ENCODE data around the gene RTN4R. TPM values are rescaled to one million over a fixed set of nuclear protein-coding genes. Genes with fewer than 3 reads are reported as not detected.
"Not testable (repeated sequence)": the region's sequence is repeated elsewhere in the genome, so short reads cannot be mapped to it uniquely, and the experiment has no call there.

The RTN4R gene
- polyA plus RNA-seq, 10 donors: 6.3 to 13.1 (median 10.9) TPM

DNA sequence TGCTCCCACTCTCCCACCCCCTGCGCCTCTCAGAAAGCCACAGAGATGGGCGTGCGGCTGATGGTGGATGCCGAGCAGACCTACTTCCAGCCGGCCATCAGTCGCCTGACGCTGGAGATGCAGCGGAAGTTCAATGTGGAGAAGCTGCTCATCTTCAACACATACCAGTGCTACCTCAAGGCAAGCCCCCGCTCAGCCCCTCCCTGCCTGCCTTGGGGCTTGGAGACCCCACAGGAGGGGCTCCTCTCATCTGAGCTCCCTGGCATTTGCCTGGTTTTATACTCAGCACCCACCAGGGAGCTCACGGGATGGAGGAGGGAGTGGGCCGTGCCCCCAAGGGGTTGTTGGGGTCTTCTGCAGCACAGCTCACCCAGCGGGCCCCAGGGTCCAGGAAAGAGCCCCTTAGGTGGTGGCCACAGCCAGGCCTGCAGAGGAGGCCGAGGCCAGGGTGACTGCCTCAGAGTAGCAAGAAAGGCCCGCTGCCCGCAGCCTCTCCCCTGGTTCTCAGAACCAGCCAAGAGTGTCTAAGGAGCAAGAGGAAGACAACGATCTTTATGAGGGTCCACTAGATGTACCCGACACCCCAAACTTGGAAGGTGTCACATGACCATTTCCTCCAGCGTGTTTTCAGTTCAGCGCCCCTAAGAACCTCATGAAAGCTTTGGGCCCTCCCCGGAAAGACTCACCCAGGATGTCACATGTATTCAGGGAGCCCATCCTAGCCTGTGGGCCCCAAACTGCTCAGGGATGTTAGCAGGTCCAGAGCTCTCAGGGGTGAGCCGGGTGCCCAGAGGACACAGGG, 38.7 kb upstream of the RTN4R start:
- DNase-seq: not testable (repeated sequence)

DNA sequence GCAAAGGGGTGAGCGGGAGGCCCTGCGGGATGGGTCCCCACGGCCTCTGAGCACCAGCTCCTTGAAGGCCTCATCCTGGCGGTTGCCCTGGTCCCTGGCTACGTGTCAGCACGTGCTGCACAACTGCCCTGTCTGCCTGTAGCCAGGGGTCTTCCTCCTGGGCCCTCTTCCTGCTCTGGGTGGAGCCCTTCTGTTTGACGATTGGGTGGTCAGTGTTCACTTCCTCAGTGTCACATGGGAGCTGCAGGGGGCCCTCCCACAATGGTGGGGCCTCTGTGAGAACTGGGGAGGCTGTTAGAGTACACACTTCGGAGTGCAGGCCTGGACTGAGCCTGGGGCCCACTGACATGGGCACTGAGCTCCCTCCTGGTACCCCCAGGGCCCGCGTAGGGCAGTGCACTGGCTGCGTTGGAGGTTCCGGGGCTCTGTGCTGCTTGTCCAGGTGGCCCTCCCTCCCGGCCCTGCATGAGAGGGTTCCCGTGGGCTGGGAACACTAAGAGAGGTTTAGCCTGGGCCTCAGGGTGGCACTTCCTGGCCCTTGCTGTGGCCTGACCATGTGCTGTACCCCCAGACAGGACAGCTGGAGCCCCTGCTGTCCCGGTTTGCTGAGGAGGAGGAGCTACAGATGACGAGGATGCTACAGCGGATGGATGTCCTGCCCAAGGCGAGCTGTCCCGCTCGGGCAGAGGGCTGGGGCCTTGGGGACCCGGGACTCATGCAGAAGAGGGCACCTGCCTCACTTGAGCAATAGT, 38.0 kb upstream of the RTN4R start:
- DNase-seq: no peak

DNA sequence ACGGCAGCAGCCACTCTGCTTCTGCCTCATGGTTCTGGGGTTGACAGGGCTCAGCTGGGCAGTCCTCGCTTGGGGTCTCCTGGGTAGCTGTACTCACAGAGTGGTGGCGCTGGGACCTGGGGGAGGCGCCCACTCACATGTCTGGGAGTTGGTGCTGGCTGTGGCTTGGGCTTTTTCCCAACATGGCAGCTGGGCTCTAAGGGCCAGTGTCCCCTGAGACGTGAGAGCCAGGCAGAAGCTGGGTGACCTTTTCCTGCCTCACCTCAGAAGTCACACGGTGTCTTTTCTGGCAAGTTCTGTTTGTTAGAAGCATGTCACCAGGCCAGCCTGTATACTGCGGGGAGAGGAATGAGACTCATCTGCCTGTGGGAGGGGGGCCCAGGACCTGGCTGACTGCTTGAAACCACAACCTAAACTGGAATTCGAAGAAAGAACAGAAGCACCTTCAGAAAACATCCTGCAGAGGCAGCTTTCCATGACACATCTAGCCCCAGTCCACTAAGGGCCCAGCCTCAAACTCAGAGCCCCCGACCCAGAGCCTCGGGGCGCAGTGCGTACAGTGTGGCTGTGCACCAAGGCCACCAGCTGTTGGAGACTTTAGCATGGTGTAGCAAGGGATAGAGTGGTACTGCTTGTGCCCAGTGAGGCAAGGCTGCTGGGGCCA, 37.2 kb upstream of the RTN4R start:
- not testable (repeated sequence) for DNase-seq

DNA sequence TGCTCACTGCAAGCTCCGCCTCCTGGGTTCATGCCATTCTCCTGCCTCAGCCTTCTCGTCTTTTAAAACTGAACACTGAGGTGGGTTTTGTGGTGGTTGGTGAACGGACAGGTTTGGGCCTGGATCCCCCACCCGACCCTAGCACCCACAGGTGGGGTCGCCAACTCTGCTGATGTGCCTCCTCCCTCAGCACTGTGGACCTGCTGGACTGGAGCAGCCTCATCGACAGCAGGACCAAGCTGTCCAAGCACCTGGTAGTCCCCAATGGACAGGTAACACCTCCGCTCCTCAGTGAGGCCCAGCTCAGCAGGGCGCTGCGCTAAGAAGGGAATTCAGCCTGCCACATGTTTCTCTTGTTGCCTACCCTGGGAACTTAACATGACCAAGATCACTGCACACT, 36.5 kb upstream of the RTN4R start:
- no peak for DNase-seq

DNA sequence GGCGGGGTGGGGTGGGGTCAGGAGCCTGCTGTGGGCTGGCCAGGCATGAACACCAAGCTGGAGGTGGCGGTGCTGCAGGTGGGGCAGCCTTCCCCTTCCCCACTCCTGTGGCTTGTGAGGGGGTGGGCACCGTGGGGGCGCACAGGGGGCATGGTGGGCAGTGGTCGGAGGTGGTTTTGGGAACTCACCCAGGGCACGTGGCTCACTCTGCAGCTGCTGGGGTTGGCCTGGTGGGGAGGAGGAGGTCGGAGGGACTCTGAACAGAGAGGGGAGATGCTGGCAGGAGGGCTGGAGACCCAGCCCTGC, 35.1 kb upstream of the RTN4R start:
- DNase-seq: not testable (repeated sequence)

DNA sequence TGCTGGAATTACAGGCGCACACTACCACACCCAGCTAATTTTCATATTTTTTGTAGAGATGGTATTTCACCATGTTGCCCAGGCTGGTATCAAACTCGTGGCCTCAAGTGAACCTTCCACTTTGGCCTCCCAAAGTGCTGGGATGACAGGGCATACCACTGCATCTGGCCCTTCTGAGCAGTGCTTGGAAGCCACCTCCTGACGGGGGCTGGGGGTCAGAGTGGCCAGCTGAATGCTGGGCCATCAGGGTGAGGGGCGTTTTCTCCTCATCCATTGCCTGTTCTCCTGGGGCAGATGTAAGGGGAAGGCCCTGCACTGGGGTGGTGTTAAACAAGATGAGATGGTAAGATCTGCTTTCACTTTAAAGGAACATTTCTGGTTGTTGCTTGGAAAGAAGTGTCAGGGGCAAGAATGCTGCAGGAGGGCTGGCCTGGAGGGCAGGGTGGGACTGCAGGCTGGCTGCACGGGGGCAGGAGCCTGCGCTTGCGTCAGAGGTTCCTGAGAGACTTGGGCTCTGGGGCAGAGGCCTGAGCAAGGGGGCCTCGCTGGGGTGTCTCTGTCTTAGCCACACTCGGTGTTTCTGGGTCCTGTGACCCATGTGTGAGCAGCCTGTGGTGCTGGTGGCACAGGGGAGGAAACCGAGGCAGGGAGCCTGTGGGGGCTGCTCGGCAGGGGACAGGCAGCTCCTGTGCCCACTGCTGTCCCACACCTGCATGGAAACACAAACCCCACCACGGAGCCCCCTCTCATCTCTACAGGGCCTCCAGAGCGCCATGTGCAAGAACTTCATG, 34.5 kb upstream of the RTN4R start:
- no peak for DNase-seq

DNA sequence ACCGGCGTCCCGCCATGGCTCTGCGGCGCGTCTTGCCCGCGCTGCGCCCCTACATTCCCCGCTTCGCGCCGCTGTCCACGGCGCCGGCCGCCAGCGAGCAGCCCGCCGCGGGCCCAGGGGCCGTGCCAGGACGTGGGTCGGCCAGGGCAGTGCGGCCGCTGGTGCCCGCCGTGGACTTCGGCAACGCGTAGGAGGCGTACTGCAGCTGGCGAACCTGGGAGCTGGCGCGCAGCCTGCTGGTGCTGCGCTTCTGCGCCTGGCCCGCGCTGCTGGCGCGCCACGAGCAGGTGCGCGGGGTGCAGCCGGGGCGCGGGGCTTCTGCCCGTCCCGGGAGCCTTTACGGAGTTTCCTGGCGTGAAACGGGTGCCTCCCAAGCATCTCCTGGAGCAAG, 31.6 kb upstream of the RTN4R start:
- peak in 2 of 3 donors; percentile 29 to 49 for DNase-seq

DNA sequence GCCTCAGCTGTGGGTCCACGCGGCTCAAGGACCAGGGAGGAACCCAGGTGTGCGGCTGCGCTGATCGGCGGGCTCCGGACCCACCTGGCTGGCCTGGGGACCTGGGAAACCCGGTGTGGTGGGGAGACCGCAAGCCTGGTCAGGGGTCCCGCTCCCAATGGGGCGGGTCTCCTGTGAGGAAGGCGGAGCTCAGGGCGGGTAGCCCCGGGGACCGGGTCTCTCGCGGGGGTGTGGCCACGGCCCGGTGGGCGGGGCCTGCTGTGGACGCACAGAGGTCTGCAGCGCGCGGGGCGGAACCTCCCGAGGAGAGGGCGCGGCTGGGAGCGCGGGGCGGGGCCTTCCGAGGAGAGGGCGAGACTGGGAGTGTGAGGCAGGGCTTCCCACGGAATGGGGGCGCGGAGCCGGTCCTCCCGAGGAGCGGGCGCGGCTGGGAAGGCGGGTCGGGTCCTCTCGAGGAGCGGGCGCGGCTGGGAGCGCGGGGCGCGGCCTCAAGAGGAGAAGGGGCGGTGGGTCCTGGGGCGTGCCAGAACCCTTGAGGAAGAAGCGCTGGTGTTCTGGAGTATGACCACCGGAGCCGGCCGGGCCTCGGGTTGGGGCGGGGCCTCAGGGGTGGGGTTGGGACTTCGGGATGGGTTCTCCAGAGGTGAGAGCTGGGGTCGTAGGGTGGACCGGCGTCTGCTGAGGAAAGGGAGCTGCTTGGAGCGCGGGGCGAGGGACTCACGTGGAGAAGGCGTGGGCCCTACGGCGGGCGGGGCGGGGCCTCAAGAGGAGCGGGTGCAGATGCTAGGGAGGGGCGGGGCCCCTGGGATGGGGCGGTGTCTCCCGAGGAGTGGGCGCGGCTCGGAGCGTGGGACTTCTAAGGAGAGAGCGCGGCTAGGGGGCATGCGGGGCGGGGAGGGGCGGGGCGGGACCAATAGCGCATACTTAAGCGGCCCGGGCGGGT, 31.0 kb upstream of the RTN4R start:
- DNase-seq: peak; percentile 29 to 79 (median 57)

DNA sequence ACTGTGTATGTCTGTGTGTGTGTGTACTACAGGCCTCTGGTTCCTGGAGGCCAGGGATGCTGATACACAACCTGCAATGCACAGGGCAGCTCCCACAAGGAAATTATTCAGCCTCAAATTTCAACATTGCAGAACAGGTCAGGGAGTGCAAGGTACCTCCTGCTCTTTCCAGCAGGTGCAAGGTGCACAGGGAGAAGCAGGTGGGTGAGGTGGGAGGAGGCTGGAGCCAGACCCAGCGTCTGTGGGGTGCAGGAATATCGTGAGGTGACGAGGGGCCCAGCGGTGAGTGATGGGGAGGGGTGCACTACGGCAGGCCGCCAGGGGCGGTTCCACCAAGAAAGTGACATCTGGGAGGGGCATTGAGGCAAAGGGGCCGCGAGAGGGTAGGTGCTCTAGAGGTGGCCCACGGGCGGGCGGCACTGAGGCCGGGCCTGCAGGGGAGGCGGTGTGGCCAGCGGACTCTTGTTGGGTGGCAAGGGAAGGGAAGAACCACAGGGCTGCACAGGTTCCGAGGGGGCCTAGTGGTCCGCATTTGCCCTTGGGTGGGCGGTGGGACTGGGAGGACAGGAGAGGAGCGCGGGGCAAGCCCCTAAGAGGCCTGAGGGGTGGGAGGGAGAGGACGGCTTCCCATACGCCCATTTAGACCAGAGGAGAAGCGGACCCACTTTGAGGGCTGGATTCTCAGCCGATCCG, 30.1 kb upstream of the RTN4R start:
- no peak for DNase-seq

DNA sequence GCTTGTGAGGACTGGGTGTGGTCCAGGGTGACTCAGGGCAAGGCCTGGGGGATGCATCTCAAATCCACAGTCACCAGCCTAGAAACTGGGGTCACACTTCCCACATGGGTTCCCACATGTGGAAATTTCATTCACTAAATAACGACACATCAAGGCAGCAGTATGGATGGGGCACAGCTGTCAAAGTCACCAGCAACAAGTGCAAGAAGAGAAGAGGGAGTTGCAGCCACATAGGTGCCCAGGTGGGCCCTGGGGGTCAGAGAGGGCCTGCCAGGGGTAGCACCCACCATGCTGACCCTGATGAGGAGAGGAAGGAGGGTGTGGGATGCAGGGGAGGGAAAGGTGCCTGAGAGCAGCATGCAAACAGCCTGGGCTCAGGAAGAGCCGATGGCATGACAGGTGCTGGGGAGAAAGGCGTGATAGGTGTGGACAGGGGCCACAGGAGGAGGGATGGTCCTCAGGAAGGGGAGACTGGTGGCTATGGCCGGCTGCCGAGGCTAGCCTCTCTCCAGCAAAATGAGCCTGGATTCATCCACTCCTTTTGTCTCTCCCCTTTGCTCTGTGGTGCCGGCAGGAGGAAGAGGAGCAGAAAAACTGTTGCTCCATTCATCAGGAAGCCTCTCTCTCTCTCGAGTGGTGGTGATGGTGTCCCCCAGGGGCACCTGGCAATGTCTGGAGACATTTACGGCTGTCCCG, 29.4 kb upstream of the RTN4R start:
- no peak for DNase-seq

DNA sequence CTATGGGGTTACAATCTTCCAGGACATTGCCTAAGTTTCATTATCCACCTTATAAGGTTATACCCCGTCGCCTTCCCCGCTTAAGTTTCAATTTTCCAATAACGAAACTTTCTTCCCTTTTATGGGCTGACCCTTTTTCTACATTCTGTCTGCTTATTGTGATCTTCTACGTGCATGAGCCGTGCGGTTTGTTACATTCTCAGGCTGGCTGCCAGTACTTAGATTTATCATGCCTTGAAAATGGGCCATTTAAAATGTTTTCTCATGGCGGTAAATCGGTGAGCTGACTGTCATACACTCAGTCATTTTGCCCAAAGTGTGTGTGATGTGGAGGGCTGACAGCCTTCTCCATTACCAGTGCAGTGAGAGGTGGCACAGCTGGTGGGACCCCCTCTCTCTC, 28.5 kb upstream of the RTN4R start:
- no peak for DNase-seq

DNA sequence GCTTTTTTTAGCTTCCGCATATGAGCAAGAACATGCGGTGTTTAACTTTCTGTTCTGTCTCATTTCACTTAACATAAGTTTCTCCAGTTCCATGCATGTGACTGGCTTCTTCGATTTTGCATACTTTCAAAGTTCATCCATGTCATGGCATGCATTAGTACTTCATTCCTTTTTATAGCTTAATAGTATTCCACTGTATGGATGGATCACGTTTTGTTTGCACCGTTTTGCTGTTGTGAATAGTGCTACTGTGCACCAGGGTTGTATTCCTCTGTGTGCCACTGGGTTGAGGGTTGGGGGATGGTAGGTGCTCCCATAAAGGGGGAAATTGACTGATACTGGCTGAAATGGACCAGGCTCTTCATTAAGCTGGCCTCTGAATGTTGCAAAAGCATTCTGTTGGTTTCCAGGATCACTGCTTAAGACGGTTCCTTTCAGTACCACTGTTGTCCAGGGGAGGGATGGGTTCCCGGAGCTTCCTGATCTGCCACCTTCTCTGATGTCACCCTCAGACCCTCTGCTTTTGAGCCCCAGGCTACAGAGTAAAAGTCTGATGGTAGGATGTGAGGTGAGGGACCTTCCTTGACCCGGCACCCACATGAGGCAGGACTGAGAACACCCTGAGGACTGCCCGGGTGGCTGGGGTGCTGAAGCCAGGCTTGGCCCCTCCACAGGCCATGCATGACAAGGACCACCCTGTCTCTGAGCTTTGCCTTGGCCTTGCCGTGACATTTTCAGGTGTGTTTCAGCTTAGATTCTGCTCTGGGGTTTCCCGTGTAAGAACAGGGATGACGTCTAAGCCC, 27.3 kb upstream of the RTN4R start:
- DNase-seq: no peak

DNA sequence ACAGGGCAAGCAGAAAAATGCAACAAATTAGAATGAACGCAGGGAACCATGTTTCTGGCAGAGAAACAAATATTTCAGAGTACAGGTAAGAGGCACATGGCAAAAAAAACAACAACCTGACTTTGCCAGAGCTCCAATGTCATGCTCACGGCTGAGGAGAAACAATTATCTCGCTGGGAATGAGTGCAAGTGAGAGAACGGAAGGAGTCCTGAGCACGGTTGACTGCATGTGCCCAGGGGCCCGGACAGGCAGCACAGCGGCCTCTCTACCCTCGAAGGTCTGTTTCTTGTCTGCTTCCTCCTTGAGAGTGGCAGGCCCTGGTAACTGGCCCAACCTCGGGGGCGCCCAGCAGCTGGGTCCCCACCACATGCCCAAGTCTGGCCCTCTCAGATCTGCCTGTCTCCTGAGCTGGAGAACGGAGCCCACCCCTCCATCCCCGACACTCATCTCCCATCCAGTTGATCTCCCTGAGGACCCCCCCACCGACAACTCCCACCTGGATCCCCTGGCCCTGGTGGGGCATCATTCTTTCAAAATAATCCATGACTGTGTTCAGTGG, 24.6 kb upstream of the RTN4R start:
- DNase-seq: no peak

DNA sequence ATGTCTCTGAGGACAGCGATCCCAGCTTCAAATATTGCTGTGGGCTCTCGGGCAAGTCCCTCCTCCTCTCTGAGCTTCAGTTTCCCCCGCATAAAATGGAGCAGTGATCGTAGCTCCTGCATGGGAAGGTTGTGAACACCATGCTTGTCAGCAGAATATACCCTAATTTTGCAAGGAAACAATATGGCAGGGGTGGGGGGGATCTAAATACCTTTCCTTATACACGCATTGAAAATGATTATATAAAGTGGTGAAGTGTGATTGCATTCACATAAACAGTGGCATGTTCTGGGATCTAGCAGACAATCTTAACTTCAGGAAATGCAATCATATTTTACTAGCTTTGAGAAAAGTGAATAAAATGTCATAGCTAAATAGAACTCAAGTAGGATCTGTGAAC, 24.0 kb upstream of the RTN4R start:
- DNase-seq: no peak

DNA sequence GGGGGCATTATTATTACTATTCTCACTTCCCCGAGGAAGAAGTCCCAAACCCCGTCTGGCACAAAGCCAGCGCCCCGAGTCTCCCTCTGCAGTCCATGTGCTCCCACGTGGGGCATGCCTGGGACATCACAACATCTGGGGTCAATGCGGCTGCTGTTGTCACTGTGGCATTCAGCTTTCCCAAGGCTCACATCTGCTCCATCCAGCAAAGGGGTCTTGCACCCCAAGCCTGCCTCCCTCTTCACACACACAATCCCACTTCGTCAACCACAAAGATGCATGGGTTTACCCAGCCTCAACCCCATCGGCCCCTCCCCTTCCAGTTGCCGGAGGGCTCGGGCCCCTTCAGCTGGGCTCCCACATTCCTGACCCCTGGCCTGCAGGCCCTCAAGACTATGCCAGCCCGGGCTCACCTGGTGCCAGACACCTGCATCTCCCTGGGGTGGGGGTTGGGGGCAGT, 23.5 kb upstream of the RTN4R start:
- no peak for DNase-seq

DNA sequence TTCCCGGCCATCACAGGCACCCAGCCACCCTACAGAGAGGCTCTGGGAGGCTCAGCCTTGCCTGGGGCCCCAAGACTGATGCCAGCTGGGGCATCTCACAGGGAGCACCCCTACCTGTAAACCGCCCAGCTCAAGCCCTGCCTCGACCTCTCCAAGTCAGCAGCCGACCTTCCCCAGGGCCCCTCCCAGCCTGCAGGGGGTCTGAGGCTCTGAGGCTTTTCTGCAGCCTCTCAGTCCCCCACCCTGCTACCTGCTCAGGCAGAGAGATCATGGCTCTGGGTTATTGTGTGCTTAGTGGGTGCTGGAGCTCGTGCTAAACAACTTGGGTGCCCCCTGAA, 23.1 kb upstream of the RTN4R start:
- no peak for DNase-seq

DNA sequence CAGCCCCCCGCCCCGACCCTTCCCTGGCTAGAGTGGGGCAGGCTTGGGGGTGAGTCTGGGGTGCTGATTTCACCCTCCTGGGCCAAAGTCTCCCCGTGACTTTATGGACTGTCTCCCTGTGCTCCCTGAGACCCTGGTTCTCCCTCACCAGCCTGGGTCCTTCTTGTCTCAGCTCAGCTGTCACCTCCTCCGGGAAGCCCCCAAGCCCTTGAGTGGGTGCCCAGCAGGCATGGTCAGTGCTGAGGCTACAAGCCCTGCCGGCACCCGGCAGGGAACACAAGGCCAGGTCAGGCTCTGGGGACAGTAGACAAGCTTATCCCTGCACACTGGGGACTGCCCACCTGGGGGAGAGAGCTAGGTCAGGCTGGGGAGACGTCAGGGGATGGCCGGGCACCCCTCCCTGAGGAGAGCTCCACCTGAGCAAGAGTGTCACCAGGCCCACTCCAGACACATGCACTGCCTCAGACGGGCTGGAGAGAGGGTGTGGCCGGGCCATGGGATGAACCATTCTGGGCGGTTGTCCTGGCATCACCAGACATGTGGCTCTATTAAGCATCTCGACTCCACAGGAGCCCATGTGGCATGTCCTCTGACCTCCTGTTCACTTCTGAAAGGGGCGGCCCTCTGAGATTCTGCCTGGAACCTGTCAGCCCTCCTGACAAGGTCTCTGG, 22.6 kb upstream of the RTN4R start:
- DNase-seq: no peak

DNA sequence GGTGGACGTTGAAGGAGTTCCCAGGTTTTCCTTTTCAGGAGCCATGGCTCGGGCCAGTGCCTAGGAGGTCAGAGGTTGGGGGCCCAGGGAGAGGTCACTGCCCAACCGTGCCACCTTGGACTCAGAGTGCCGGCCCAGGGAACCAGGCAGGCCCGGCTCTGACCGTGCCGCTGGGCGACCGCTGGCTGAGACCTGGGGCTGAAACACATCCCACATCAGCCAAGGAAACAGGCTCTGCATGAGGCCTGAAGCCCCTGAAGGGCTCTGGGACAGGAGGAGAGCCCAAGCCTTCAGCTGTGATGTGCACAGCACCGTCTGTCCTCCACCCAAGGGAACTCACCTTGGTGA, 21.9 kb upstream of the RTN4R start:
- no peak for DNase-seq
